Measurements from ENCODE around the gene PTPRG. TPM values are rescaled to one million over a fixed set of nuclear protein-coding genes. Genes with fewer than 3 reads are reported as not detected.
"Not testable (repeated sequence)": the region's sequence is repeated elsewhere in the genome, so short reads cannot be mapped to it uniquely, and the experiment has no call there.

PTPRG gene
- total RNA-seq, 1 experiment from 2014 or later: 0.73 TPM

DNA sequence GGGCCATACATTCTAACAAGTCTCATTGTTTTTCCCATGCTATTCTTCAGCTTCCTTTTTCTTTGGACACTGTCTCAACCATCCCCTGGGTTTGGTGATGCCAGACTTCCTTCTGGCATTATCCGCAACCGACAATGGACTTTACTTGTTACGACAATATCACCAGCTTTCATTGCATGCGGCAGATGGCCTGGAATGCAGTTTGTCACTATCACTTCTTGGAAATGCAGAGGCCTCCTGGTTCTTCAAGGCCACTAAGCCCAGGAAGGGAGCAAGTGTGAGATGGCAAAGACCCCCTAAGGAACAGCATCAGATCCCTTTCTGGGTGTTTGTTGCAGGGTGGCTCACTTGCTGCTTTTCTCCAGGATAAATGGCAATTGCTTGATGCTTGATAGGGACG lies 128.6 kb downstream of the PTPRG start:
- ChIA-PET CTCF (no interaction called here), POLR2A (ENCODE audit: unreplicated experiment) (no interaction called here)
- no peaks in the 10 kb centered on the region for H3F3A ChIP-seq (ENCODE audit: low read length, unreplicated experiment)

DNA sequence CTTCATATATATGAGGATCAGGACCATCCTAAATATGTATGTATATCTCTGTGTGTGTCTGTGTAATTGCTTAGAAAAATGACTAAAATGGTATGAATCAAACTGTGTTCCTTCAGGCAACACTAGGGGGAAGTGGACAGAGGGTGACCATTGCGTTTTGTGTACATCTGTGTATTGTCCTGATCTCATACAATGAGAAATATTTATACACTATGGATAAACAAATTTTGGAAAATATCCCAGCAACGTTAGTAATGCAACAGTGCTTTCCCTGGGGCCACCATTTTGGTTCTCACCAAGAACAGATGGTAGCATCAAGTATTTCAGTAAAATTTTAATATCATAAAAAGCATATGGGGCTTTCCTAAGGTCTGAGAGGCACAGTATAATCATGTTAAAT lies 130.1 kb downstream of the PTPRG start:
- Histone ChIP-seq H3K4me2 (ENCODE audit: low read length) (no peak overlapping the region), H3K27ac (ENCODE audit: low read length) (no peak overlapping the region), H3K9me2 (replicated peaks; ENCODE audit: low read length) (no peaks in the 10 kb centered on the region), H2AFZ (ENCODE audit: low read length) (no peak overlapping the region), H4K20me1 (ENCODE audit: low read length) (no peaks in the 10 kb centered on the region), H3F3A (ENCODE audit: low read length, unreplicated experiment) (no peaks in the 10 kb centered on the region), H3K4me1 (ENCODE audit: insufficient read depth, low read length) (no peaks in the 10 kb centered on the region), H3K27me3 (ENCODE audit: low read length) (no peaks in the 10 kb centered on the region), H3K9ac (ENCODE audit: low read length) (no peak overlapping the region), H3K4me3 (ENCODE audit: low read length) (no peak overlapping the region), H3K9me3 (ENCODE audit: low read length) (peaks cover 9% of the 10 kb centered on the region; the same call in 1 of the 2 replicates), H3K36me3 (ENCODE audit: low read depth, low read length) (no peaks in the 10 kb centered on the region), H3K79me2 (ENCODE audit: low read length) (no peaks in the 10 kb centered on the region)
- no peak for ATAC-seq
- no peak for TF ChIP-seq EZH2phosphoT487 (IDR thresholded peaks at IDR 0.05; ENCODE audit: borderline replicate concordance, low read length)
- TF ChIP-seq, protein P1, sequence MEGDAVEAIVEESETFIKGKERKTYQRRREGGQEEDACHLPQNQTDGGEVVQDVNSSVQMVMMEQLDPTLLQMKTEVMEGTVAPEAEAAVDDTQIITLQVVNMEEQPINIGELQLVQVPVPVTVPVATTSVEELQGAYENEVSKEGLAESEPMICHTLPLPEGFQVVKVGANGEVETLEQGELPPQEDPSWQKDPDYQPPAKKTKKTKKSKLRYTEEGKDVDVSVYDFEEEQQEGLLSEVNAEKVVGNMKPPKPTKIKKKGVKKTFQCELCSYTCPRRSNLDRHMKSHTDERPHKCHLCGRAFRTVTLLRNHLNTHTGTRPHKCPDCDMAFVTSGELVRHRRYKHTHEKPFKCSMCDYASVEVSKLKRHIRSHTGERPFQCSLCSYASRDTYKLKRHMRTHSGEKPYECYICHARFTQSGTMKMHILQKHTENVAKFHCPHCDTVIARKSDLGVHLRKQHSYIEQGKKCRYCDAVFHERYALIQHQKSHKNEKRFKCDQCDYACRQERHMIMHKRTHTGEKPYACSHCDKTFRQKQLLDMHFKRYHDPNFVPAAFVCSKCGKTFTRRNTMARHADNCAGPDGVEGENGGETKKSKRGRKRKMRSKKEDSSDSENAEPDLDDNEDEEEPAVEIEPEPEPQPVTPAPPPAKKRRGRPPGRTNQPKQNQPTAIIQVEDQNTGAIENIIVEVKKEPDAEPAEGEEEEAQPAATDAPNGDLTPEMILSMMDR (conservative IDR thresholded peaks at IDR 0.05; ENCODE audit: low read depth, low read length): no peak
- no TSS peak for BruUV-seq (replicated peaks)
- ChIA-PET POLR2A (ENCODE audit: unreplicated experiment) (no interaction called here), CTCF (no interaction called here)
- DNase-seq: no peak
- intact Hi-C loops (cut with micrococcal nuclease): no loop called here

More for the DNA sequence above, 128.6 kb downstream of the PTPRG start:
- Histone ChIP-seq H3K9ac (ENCODE audit: low read length) (no peak overlapping the region), H4K20me1 (ENCODE audit: low read length) (no peaks in the 10 kb centered on the region), H3K4me1 (ENCODE audit: insufficient read depth, low read length) (no peaks in the 10 kb centered on the region), H3K4me3 (ENCODE audit: low read length) (no peak overlapping the region), H3K9me2 (replicated peaks; ENCODE audit: low read length) (no peaks in the 10 kb centered on the region), H3K27ac (ENCODE audit: low read length) (no peak overlapping the region), H3K36me3 (ENCODE audit: low read depth, low read length) (no peaks in the 10 kb centered on the region), H3K4me2 (ENCODE audit: low read length) (no peak overlapping the region), H3K27me3 (ENCODE audit: low read length) (no peaks in the 10 kb centered on the region), H3K9me3 (ENCODE audit: low read length) (peaks cover 11% of the 10 kb centered on the region; the same call in 1 of the 2 replicates), H2AFZ (ENCODE audit: low read length) (no peak overlapping the region), H3K79me2 (ENCODE audit: low read length) (no peaks in the 10 kb centered on the region)
- DNase-seq (no peak), ATAC-seq (no peak)
- TF ChIP-seq, protein P1 (conservative IDR thresholded peaks at IDR 0.05; ENCODE audit: low read depth, low read length): no peak
- TF ChIP-seq EZH2phosphoT487 (IDR thresholded peaks at IDR 0.05; ENCODE audit: borderline replicate concordance, low read length) (no peak), EZH2 (IDR thresholded peaks at IDR 0.05; ENCODE audit: low read length, unreplicated experiment) (no peak)
- no TSS peak for BruUV-seq (replicated peaks)
- intact Hi-C loops (cut with micrococcal nuclease): no loop called here

DNA sequence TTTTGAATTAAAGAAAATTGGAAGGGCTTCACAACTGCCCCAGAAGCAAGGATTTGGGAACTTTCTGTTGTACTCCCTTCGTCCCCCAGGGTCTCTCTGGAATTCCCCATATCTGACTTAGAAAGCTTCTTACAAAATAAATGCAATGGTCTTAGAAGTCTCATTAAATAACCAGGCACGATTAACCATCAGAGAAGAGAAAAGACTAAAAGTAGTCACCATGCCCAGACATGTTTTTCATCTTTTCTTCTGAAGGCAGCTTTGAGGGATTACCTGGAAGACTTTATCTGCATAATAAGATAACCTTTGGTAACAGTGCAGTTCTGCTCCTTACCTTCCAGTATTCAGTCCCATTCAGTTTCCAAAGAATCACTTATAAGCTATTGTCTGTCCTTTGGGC lies 135.9 kb downstream of the PTPRG start:
- BruUV-seq (replicated peaks): no TSS peak
- H3K9ac ChIP-seq (ENCODE audit: low read length): no peak overlapping the region
- no peak overlapping the region for H3K4me2 ChIP-seq (ENCODE audit: low read length)
- H3K4me3 ChIP-seq (ENCODE audit: low read length): no peak overlapping the region
- ChIA-PET POLR2A (ENCODE audit: unreplicated experiment) (no interaction called here), CTCF (no interaction called here)
- H3K27me3 ChIP-seq (ENCODE audit: low read length): no peaks in the 10 kb centered on the region
- no peaks in the 10 kb centered on the region for H3K36me3 ChIP-seq (ENCODE audit: low read depth, low read length)
- DNase-seq (no peak), ATAC-seq (no peak)
- TF ChIP-seq, protein P1 (conservative IDR thresholded peaks at IDR 0.05; ENCODE audit: low read depth, low read length): no peak
- no peak for TF ChIP-seq EZH2 (IDR thresholded peaks at IDR 0.05; ENCODE audit: low read length, unreplicated experiment)
- no peak for TF ChIP-seq EZH2phosphoT487 (IDR thresholded peaks at IDR 0.05; ENCODE audit: borderline replicate concordance, low read length)
- H3K79me2 ChIP-seq (ENCODE audit: low read length): no peaks in the 10 kb centered on the region
- no peak overlapping the region for H3K27ac ChIP-seq (ENCODE audit: low read length)
- H2AFZ ChIP-seq (ENCODE audit: low read length): no peak overlapping the region
- H3K9me2 ChIP-seq (replicated peaks; ENCODE audit: low read length): no peaks in the 10 kb centered on the region
- H3K4me1 ChIP-seq (ENCODE audit: insufficient read depth, low read length): no peaks in the 10 kb centered on the region
- H3F3A ChIP-seq (ENCODE audit: low read length, unreplicated experiment): no peaks in the 10 kb centered on the region
- H4K20me1 ChIP-seq (ENCODE audit: low read length): no peaks in the 10 kb centered on the region
- peaks cover 4% of the 10 kb centered on the region; the same call in 1 of the 2 replicates for H3K9me3 ChIP-seq (ENCODE audit: low read length)
- intact Hi-C loops (cut with micrococcal nuclease): no loop called here

DNA sequence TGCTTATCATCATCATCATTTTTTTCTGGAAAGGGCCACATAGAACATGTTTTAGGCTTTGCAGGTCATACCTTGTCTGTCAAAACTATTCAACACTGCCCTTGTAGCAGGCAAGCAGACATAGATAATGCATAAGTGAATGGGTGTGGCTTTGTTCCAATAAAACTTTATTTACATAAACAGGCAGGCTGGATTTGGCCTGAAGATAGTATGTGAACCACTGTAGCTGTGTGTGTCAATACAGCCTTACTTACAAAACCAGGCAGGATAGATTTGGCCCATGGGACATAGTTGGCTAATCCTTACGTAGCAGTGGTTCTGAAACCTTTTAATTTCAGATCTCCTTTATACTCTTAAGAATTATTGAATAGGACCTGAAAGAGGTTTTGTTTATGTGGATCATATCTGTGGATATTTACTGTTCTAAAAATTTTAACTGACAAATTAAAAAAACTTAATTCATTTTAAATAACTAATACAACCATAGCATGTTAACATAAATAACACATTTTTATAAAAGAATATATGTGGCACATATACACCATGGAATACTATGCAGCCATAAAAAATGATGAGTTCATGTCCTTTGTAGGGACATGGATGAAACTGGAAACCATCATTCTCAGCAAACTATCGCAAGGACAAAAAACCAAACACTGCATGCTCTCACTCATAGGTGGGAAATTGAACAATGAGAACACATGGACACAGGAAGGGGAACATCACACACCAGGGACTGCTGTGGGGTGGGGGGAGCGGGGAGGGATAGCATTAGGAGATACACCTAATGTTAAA lies 137.1 kb downstream of the PTPRG start:
- H3K4me3 ChIP-seq (ENCODE audit: low read length); H3K4me2 ChIP-seq (ENCODE audit: low read length); H3K36me3 ChIP-seq (ENCODE audit: low read depth, low read length); H3K79me2 ChIP-seq (ENCODE audit: low read length); H3F3A ChIP-seq (ENCODE audit: low read length, unreplicated experiment); intact Hi-C loops (cut with micrococcal nuclease); CTCF ChIA-PET; BruUV-seq (replicated peaks); H2AFZ ChIP-seq (ENCODE audit: low read length); H4K20me1 ChIP-seq (ENCODE audit: low read length); POLR2A ChIA-PET (ENCODE audit: unreplicated experiment); DNase-seq; H3K27ac ChIP-seq (ENCODE audit: low read length); H3K9me2 ChIP-seq (replicated peaks; ENCODE audit: low read length); H3K9me3 ChIP-seq (ENCODE audit: low read length); ATAC-seq; H3K27me3 ChIP-seq (ENCODE audit: low read length); H3K4me1 ChIP-seq (ENCODE audit: insufficient read depth, low read length); H3K9ac ChIP-seq (ENCODE audit: low read length): not testable (repeated sequence)

Measured in PC-3 (cell line).